ENCODE measurements around the gene EID2B. TPM values are rescaled to one million over a fixed set of nuclear protein-coding genes. Genes with fewer than 3 reads are reported as not detected.

EID2B gene
- total RNA-seq, 1 experiment from 2014 or later = 2.2 TPM

DNA sequence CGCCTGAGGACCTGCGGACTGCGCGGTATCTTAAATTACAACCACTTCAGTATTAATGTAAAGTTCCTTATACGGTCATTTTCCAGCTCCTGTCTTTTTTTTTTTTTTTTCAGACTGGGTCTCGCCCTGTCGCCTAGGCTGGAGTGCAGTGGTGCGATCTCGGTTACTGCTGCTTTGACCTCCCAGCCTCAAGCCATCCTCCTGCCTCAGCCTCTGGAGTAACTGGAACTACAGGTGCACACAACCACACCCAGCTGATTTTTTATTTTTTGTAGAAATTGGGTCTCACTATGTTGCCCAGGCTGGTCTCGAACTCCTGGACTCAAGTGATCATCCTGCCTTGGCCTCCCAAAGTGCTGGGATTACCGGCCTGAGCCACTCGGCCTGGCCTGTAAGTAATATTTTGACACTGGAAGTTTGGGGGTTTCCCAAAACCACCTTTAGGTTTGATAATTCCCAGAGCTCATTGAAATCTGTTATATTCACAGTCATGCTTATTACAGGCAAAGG is 406 bp upstream of the EID2B start:
- Histone ChIP-seq H3K79me1 (ENCODE audit: insufficient read depth, low read depth, low read length, poor library complexity, severe bottlenecking) (no peaks in the 10 kb centered on the region), H4K8ac (replicated peaks; ENCODE audit: insufficient read length, low read depth, low read length) (no peak overlapping the region), H2BK5ac (ENCODE audit: insufficient read length, low read length) (no peak overlapping the region), H2BK20ac (ENCODE audit: low read depth, low read length, poor library complexity, severe bottlenecking) (no peak overlapping the region), H4K91ac (ENCODE audit: insufficient read length, low read depth, low read length) (no peak overlapping the region), H2BK120ac (ENCODE audit: low read depth, low read length, poor library complexity, severe bottlenecking) (no peak overlapping the region), H2BK15ac (ENCODE audit: low read depth, low read length) (no peak overlapping the region), H3K4ac (ENCODE audit: low read depth, low read length) (no peak overlapping the region), H3K79me2 (ENCODE audit: insufficient read depth, low read length) (no peaks in the 10 kb centered on the region; the same call in 1 of the 2 replicates), H3K23me2 (ENCODE audit: insufficient read length, low read depth, low read length, poor library complexity, severe bottlenecking) (peaks cover 5% of the 10 kb centered on the region), H3K23ac (ENCODE audit: insufficient read length, low read depth, low read length) (no peak overlapping the region), H3K9me3 (ENCODE audit: control insufficient read depth, low read depth, low read length) (no peaks in the 10 kb centered on the region), H3K56ac (ENCODE audit: insufficient read length, low read depth, low read length) (no peak overlapping the region), H4K20me1 (ENCODE audit: control insufficient read depth, insufficient read depth, insufficient read length) (no peaks in the 10 kb centered on the region), H3K9ac (ENCODE audit: extremely low read depth, insufficient read length, low read length) (no peak overlapping the region), H4K5ac (ENCODE audit: insufficient read length, low read depth, low read length) (no peak overlapping the region), H3K27me3 (ENCODE audit: insufficient read depth, low read length) (no peaks in the 10 kb centered on the region; the same call in 1 of the 2 replicates), H2AK5ac (ENCODE audit: insufficient read length, low read length) (no peak overlapping the region), H3K27ac (ENCODE audit: insufficient read length, low read depth, low read length) (no peak overlapping the region), H3K14ac (ENCODE audit: insufficient read depth, low read length) (no peak overlapping the region), H2AFZ (ENCODE audit: low read length) (no peak overlapping the region), H3K4me1 (ENCODE audit: insufficient read depth, low read length) (no peaks in the 10 kb centered on the region), H3K4me2 (ENCODE audit: insufficient read depth, insufficient read length, low read length) (no peak overlapping the region), H2BK12ac (ENCODE audit: insufficient read length, low read depth, low read length) (no peak overlapping the region), H3K18ac (ENCODE audit: insufficient read length, low read depth, low read length) (no peak overlapping the region), H3T11ph (ENCODE audit: low read length) (no peak overlapping the region)
- Mint-ChIP-seq H3K9me3 (peaks cover 0 to 3% of the 10 kb centered on the region in 2 experiments; a peak in 2 of 5 replicates), H3K36me3 (ENCODE audit: insufficient read depth in 1 of 3, low read depth in 3 of 3) (peaks cover 0 to 5% (median 3%) of the 10 kb centered on the region in 3 experiments; a peak in 5 of 7 replicates), H3K4me1 (peaks cover 5 to 6% of the 10 kb centered on the region in 2 experiments), H3K27me3 (ENCODE audit: low read depth) (peaks cover 6% of the 10 kb centered on the region), H3K4me3 (peak overlapping the region; percentile 37 to 96; a peak in 2 of 5 replicates), H3K27ac (no peak overlapping the region)
- TF ChIP-seq CTCF (conservative IDR thresholded peaks at IDR 0.05) = no peak; the same call in 2 of the 3 replicates
- no peak for DNase-seq
- WGBS (ENCODE audit: extremely low coverage, insufficient read length, low lambda C conversion rate) = no CpG with 5 or more reads among the region's 12 CpGs
